ENCODE data around the gene KCNQ1.

The KCNQ1 gene

GRCh38 chr11:2511421-2512369 lies 66.9 kb downstream of the KCNQ1 start:
- no peak for DNase-seq (ENCODE audit: low read depth in 2 of 2)

DNA sequence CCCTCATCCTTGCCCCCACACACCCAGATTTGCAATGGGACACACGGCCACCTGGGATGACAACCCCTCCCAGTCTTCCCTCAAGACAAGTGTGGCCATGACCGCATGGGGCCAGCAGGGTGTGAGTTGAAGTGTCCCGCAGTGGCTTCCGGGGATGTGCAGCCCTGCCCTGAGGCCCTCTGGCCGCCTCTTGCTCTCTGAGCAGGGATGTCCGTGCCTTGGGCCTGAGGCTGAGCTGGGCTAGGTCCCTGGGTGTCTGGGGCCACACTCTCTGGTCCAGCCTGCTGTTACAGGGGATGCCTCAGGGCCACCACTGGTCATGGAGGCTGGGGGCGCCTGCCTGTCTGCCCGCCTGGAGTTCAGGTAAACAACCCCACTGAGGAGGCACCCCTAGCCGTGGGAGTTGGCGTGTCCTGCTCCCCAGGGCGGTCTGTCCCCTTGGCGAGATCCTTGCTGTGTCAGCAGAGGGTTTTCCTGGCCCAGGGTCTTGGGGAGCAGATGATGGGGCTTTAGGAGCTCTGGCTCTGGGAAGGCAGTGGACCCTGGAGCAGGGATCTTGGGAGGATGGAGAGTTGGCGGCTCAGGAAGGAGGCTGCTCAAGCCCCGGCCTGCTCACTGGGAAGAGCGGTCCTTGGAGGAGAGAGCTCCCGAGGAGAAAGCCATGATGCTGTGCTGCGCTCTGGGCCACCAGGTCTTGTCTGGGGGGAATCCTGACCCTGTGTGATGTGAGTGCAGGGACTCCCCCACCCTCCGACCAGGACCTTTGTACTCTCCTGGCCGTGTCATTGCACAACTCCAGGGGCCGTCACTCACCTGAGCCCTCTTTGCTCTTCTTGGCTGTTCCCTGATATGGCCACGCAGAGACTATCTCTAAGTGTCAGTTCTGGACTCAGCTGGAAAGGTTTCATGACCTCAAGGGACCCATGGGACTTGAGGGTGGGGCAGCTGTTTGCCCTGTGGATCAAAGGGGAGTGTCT lies 67.9 kb downstream of the KCNQ1 start:
- DNase-seq (ENCODE audit: low read depth in 2 of 2): no peak

DNA sequence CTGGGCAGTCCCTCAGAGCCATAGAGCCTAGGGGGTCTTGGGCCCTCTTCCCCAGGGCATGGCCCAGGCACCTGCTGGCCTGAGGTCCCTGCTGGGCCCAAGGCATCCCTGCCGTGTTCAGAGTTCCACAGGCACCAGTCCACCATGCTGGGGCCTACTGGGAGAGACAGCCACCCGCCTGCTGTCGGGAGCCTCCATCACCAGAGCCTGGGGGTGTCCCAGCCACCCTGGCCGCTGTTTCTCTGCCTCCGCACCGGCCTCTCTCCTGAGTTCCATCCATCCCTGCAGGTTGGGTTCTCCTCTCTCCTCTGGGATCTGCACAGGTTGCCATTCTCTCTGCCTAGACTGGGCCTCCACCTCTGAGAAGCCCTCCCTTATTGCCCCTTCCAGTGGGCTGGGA lies 68.6 kb downstream of the KCNQ1 start:
- no peak for DNase-seq (ENCODE audit: low read depth in 2 of 2)

- DNase-seq (ENCODE audit: low read depth in 2 of 2): no peak
These were observed 70.8 kb downstream of the KCNQ1 start for GRCh38 chr11:2515401-2516275.

GRCh38 chr11:2516276-2517015 lies 71.6 kb downstream of the KCNQ1 start:
- DNase-seq (ENCODE audit: low read depth in 2 of 2): no peak

DNA sequence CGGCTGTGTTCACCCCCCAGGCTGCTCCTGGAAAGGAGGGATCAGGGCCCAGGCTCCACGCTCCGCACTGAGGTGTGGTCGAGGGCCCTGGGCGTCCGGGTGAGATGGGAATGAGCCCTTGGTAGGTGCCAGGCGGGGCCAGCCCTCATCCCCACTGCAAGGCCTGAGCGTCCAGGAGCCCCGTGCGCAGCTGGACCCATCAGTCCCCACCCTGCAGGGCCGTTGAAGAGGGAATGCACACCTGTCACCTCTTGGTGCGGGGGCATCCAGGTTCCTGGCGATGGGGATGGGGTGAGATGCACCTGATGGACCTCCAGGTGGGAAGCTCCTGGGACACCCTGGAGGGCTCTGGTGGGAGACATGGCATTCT lies 72.2 kb downstream of the KCNQ1 start:
- no peak for DNase-seq (ENCODE audit: low read depth in 2 of 2)

GRCh38 chr11:2517386-2518064 lies 72.7 kb downstream of the KCNQ1 start:
- DNase-seq (ENCODE audit: low read depth in 2 of 2): no peak

DNA sequence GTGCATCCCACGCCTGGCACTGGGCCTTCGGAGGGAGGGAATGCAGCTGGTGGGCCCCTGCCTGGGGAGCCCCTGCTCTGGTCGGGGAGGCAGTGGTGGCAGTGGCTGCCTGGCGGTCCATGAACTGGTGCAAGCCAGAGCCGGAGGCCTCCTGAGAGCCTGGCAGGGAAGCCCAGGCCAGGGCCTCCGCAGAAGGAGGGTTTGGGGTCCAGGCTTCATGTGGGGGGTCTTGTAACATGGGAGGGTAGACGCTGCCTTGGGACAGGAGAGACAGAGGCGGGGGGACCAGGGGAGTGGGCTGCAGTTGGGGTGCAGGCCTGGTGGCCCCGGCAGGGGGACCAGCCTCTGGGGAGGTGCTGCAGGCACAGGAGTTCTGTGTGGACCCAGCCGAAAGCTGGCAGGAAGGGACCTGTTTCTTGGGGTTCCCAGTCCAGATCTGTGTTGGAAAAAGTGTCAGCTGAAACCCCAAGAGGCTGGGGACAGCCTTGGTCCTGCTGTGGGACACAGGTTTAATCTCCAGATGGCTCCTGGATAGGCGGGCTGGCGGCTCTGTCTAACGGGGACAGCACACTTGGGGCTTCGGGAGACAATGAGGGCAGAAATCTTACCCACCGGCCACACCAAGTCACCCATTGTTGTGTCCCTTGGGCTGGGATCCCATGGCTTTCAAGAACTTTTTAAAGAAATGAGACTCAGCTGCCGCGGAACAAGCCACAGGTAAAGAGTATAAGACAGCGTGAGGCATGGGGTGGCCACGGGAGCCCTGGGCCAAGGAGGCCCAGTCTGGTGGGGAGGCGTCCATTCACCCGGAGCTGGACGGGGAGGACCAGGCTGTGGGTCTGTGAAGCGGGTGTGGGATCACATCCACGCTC lies 73.5 kb downstream of the KCNQ1 start:
- no peak for DNase-seq (ENCODE audit: low read depth in 2 of 2)

DNA sequence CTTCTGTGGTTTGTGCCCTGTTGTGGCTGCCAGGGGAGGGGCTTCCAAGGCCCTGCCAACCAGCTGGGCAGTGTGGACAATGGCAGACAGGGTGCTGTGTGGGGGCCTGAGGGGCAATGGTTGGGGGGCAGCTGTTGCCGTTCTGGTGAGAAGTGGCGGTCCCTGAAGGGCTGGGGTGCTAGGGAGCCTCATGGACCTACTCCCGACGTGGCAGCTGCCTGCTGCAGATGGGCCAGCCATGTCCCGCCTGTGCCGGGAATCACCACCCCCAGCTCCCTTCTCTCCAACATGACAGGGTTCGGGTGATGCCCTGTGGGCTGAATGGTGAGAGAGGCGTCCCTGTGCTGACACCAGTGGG lies 74.2 kb downstream of the KCNQ1 start:
- no peak for DNase-seq (ENCODE audit: low read depth in 2 of 2)

DNA sequence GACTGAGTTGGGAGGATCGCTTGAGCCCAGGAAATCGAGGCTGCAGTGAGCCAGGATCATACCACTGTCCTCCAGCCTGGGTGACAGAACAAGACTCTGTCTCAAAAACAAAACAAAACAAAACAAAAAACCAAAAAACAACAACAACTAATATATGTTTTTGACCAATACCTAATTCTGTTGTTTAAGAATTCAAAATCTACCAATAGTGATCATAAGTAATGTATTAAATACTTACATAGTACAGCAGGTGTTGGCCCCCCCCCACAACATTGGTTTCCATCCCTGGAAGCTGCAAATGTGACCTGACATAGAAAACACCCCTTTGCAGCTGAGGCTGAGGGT lies 74.7 kb downstream of the KCNQ1 start:
- no peak for DNase-seq (ENCODE audit: low read depth in 2 of 2)

DNA sequence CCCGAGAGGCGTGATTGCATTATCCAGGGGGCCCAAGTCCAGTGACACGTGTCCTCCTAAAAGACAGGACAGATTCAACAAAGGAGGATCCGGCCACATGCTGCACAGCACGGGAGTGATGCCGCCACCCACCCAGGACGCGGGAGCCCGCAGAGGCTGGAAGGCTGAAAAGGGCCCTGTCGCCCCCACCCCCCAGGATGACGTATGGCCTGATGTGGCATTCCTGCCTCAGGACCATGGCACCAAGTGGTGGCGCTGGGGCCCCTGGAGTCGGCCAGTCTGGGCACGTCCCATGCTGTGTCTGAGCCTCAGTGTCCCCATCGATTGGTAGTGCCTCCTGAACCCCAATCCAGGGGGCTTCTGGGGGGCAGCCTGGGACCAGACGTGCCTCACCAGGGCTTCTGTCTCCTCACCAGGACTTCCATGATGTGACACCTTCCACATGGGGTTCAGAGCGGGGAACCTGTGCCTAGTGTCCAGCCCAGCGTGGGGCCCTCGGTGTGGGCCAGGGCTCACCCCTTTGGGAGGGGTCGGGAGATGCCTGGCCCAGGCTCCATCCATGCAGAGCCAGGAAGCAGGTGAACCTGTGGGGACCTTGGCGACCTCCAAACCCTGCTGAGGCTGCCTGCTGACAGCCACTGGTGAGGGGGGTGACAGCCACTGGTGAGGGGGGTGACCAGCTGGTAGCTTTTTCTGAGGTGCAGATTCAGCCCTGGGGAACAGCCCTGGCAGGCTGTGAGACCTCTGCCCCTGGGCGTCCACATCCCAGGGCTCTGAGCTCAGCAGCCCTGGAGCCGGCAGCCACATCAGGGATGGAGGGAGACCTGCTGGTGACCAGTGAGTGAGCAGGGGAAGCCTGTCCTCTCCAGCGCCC lies 75.3 kb downstream of the KCNQ1 start:
- DNase-seq (ENCODE audit: low read depth in 2 of 2): no peak

- DNase-seq (ENCODE audit: low read depth in 2 of 2): no peak
These were observed 75.9 kb downstream of the KCNQ1 start for GRCh38 chr11:2520736-2521035.

DNA sequence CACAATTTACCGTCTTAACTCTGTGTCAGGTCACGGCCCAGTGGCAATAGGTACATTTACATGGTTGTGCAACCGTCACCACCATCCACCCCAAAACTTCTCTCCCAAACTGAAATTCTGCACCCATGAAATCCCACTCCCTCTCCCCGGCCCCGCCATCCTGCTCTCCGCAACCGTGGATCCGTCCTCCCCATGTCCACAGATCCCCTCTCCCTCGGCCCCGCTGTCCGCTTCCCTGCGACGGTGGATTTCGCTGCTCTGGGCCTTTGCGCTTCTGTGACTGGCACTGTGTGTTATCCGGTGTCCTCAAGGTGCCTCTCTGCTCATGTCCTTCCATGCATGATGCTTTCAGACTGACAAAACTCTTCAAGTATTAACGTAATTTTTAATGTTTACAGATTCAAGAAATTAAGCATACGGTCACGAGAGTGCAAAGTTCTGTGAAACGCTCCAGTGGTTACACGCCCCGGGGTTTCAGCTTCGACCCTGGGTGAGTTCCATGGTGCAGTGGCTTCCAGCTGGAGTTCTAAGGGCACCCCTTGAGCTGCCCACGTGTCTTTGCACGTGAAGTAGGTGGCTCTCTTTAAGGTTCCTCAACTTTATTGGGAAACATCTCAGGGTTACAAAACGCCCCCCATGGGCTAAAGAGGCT lies 76.4 kb downstream of the KCNQ1 start:
- no peak for DNase-seq (ENCODE audit: low read depth in 2 of 2)

DNA sequence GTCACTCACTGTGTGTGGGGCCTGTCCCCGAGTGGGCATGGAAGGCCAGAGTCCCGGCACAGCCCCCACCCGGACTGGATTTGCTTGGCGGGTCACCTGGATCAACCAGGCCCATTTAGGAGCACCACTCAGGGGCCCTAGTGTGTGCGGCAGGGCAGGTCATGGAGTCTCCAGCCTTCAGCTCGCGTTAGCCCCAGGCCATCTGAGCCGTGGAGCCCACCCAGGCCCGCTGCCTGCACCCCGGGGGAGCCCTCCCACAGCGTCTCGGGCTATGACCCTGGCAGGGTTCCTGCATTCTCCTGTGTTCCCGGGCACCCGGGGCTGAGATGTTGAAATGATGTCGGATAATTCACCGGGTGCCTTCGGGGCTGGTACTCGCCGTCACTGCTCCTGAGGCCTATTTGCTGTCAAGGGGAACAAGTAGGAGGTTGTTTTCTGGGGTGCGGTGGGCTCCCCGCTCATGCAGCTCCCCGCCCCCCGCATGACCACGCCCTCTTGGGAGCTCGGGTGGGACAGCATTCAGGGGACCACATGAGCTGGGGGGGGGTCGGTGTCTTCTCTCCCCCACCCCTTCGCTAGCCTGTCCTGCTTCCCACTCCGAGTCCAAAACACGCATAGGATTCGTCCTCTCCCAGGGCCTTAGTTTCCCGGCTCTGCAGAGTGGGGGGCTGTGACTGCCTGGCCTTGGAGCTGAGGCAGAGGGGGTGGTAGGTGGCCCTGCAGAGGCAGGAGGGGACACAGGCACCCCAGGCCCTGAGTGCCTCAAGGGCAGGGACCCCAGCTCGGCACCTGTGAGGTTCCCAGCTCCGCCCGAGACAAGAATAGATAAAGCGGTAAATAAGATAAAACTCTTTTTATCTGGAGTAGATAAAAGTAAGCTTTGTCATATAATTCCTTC lies 77.2 kb downstream of the KCNQ1 start:
- DNase-seq (ENCODE audit: low read depth in 2 of 2): no peak

DNA sequence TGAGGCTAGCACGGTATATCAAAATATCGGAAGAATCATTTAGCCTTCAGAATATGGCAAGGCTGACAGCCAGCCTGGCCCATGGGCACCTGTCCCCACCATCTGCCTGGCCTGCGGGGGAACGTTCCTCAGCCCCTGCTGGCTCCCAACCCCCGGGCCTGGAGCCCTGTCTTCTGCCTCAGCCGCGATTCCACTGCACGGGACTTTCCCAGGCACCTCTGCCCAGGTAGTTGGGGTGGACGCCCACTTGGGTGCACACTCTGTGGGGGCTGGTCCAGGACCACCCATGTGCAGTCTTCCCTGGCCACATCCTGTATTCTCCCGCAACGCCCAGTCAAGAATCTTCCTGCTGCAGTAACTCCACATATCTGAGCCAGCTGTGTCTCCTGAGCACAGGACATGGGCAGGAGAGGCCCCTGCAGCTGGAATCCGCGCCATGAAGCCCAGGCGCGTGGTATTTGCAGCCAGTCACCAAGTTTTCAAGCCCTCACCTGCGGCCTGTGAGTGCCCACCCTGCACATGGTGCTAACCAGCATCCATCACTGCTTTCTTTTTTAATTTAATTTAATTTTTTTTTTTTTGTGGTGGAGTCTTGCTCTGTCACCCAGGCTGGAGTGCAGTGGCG lies 77.9 kb downstream of the KCNQ1 start:
- DNase-seq (ENCODE audit: low read depth in 2 of 2): no peak

DNA sequence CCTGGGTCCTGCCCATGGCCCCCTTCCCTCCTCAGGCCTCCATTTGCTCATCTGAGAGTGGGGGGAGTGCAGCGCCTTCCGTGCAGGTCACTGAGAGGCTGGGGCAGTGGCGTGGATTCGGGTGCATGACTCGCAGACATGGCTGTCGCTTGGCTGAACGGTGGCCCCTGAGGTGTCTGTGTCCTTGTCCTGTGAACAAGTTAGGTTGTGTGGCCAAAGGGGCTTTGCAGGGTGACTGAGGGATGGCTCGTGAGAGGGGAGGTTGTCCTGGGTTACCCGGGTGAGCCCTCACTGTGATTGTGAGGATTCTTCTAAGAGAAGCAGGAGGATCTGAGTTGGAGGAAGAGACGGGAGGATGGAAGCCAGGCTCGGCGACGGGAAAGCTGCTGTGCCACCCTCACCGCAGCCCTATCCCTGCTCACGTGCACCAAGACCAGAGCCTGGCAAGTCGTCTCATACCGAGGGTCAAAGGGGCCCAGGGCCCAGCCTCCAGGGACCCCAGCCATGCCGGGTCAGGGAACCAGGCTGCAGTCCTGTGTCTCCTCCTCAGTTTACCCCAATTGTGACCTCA lies 79.1 kb downstream of the KCNQ1 start:
- DNase-seq (ENCODE audit: low read depth in 2 of 2): no peak

Measured in stimulated activated CD8-positive, alpha-beta memory T cell treated with anti-CD3 and anti-CD28 coated beads, Interleukin-15, amount 100 ng/mL, for 4 hours (primary cell).